HG03139 (cell line): ENCODE results near the gene THEM4.

ENCODE experiments used
- ATAC-seq: cut with Tn5 transposase; IDR thresholded peaks from one replicate; pipeline ENCODE4 v1.9.1; 2021; ENCODE audit not compliant: unreplicated experiment

Gene THEM4

GRCh38 chr1:151909167-151910149, at the start of gene THEM4:
Gene THEM4 (minus strand): TSS chr1:151909511. CDS start chr1:151909458, 53 bp downstream.
- peak; percentile 95 for ATAC-seq

- no peak for ATAC-seq
Observed at GRCh38 chr1:151958959-151959358, 49.6 kb upstream of the THEM4 start.

GRCh38 chr1:151956957-151957497, 47.7 kb upstream of the THEM4 start:
- ATAC-seq, result no peak

- no peak for ATAC-seq
Observed at GRCh38 chr1:151953409-151954094, 44.2 kb upstream of the THEM4 start.

GRCh38 chr1:151952811-151953210, 43.5 kb upstream of the THEM4 start:
- ATAC-seq, result no peak

- ATAC-seq, result no peak
Observed at GRCh38 chr1:151949371-151950193, 40.3 kb upstream of the THEM4 start.

GRCh38 chr1:151948506-151948905, 39.2 kb upstream of the THEM4 start:
- ATAC-seq, result no peak

GRCh38 chr1:151947140-151947539, 37.8 kb upstream of the THEM4 start:
- ATAC-seq, result no peak

GRCh38 chr1:151945725-151946722, 36.7 kb upstream of the THEM4 start:
- no peak for ATAC-seq

GRCh38 chr1:151944857-151945575, 35.7 kb upstream of the THEM4 start:
- no peak for ATAC-seq

GRCh38 chr1:151944126-151944856, 35.0 kb upstream of the THEM4 start:
- no peak for ATAC-seq

GRCh38 chr1:151943591-151943990, 34.3 kb upstream of the THEM4 start:
- ATAC-seq, result no peak

- no peak for ATAC-seq
Observed at GRCh38 chr1:151942882-151943281, 33.6 kb upstream of the THEM4 start.

- no peak for ATAC-seq
Observed at GRCh38 chr1:151940541-151940940, 31.2 kb upstream of the THEM4 start.

- no peak for ATAC-seq
Observed at GRCh38 chr1:151939779-151940178, 30.5 kb upstream of the THEM4 start.

- no peak for ATAC-seq
Observed at GRCh38 chr1:151939141-151939540, 29.8 kb upstream of the THEM4 start.

GRCh38 chr1:151936653-151937052, 27.3 kb upstream of the THEM4 start:
- no peak for ATAC-seq

GRCh38 chr1:151935894-151936602, 26.7 kb upstream of the THEM4 start:
- no peak for ATAC-seq
